HepG2 (cell line): ENCODE data around the gene TM4SF1. TPM values are rescaled to one million over a fixed set of nuclear protein-coding genes. Genes with fewer than 3 reads are reported as not detected.

Source experiments
- CHD2 ChIP-seq: IDR thresholded peaks from 2 replicates; pipeline ENCODE4 v1.6.1; 2011; ENCODE audit warnings: low read depth, low read length, improper control_type of control experiment
- FOXJ3 ChIP-seq: sonication (generic); formaldehyde crosslinking; IDR thresholded peaks from 2 replicates; pipeline ENCODE4 v1.4.0; 2020; ENCODE audit warnings: missing genetic modification reagents, mild to moderate bottlenecking, borderline replicate concordance
- GLI4 ChIP-seq: sonication (generic); formaldehyde crosslinking; IDR thresholded peaks from 2 replicates; pipeline ENCODE4 v1.5.1; 2020; ENCODE audit warnings: missing genetic modification reagents, mild to moderate bottlenecking, moderate library complexity, borderline replicate concordance
- HDAC2 ChIP-seq: sonication (generic); formaldehyde crosslinking; IDR thresholded peaks from 2 replicates; pipeline ENCODE4 v1.4.0; 2020; ENCODE audit warnings: missing genetic modification reagents
- HOXA5 ChIP-seq: sonication (generic); formaldehyde crosslinking; IDR thresholded peaks from 2 replicates; pipeline ENCODE4 v1.4.0; 2020; ENCODE audit warnings: missing genetic modification reagents
- HOXA9 ChIP-seq: sonication (generic); formaldehyde crosslinking; IDR thresholded peaks from 2 replicates; pipeline ENCODE4 v1.8.1; 2022; ENCODE audit warnings: missing genetic modification reagents, mild to moderate bottlenecking, moderate library complexity, borderline replicate concordance
- MXI1 ChIP-seq: IDR thresholded peaks from 3 replicates; pipeline ENCODE4 v1.6.1; 2012; ENCODE audit warnings: low read depth, low read length, inconsistent platforms, borderline replicate concordance
- RNF2 ChIP-seq: fragments of 450-650 bp; conservative IDR thresholded peaks from 2 replicates; pipeline ENCODE4 v1.6.1; 2016; ENCODE audit warnings: low read depth
- ZC3H13 ChIP-seq: sonication (generic); formaldehyde crosslinking; IDR thresholded peaks from 2 replicates; pipeline ENCODE4 v1.8.1; 2023; ENCODE audit warnings: mild to moderate bottlenecking, missing genetic modification reagents, moderate library complexity
- ZFP36L2 ChIP-seq: sonication (generic); formaldehyde crosslinking; IDR thresholded peaks from 2 replicates; pipeline ENCODE4 v1.4.0; 2020; ENCODE audit warnings: missing genetic modification reagents
- ZNF12 ChIP-seq: sonication (generic); formaldehyde crosslinking; IDR thresholded peaks from 2 replicates; pipeline ENCODE4 v1.5.0; 2020; ENCODE audit warnings: missing genetic modification reagents
- ZNF225 ChIP-seq: sonication (generic); formaldehyde crosslinking; IDR thresholded peaks from 2 replicates; pipeline ENCODE4 v1.4.0; 2020; ENCODE audit warnings: mild to moderate bottlenecking, missing genetic modification reagents
- ZNF292 ChIP-seq: sonication (generic); formaldehyde crosslinking; IDR thresholded peaks from 2 replicates; pipeline ENCODE4 v1.8.1; 2022; ENCODE audit warnings: mild to moderate bottlenecking, low read depth, missing genetic modification reagents, borderline replicate concordance
- ZNF382 ChIP-seq: sonication (generic); formaldehyde crosslinking; IDR thresholded peaks from 2 replicates; pipeline ENCODE4 v1.5.0; 2020; ENCODE audit warnings: missing genetic modification reagents, mild to moderate bottlenecking, borderline replicate concordance
- ZNF484 ChIP-seq: sonication (generic); formaldehyde crosslinking; IDR thresholded peaks from 2 replicates; pipeline ENCODE4 v1.5.1; 2020; ENCODE audit warnings: mild to moderate bottlenecking, low read depth, missing genetic modification reagents, borderline replicate concordance
- ZNF546 ChIP-seq: sonication (generic); formaldehyde crosslinking; conservative IDR thresholded peaks from 2 replicates; pipeline ENCODE4 v1.8.1; 2023; ENCODE audit warnings: mild to moderate bottlenecking, missing genetic modification reagents
- ZNF563 ChIP-seq: sonication (generic); formaldehyde crosslinking; IDR thresholded peaks from 2 replicates; pipeline ENCODE4 v1.8.0; 2022; ENCODE audit warnings: mild to moderate bottlenecking, moderate library complexity, missing genetic modification reagents
- polyA plus RNA-seq, 8 experiments: library from polyadenylated mRNA; depleted of rRNA in 3 of 8; stranded (reverse) in 7 of 8; unstranded in 1 of 8; fragments of >200 nt; fragmentation: Illumina TruSeq in 4 of 8; extraction: Trizol in 4 of 8; gene quantifications; 2 replicates each; pipeline versions ENCODE4 v1.2.1 to v1.2.3, GENCODE V29; 2011 to 2016; ENCODE audit warnings: low read depth in 4 of 8, missing spikeins in 1 of 8, mixed read lengths in 1 of 8; ENCODE audit not compliant: insufficient read depth in 1 of 8
- total RNA-seq, 5 experiments: library from RNA; depleted of rRNA; stranded (reverse); fragments of >200 nt; fragmentation: Illumina TruSeq; extraction: Trizol; gene quantifications; 2 replicates each; pipeline ENCODE4 v1.2.3, GENCODE V29; 2016; ENCODE audit warnings: low read depth in 1 of 5
- TF ChIP-seq, protein P1 (sequence below): sonication (generic); formaldehyde crosslinking; conservative IDR thresholded peaks from 2 replicates; pipeline ENCODE4 v1.4.0; 2020; ENCODE audit warnings: missing genetic modification reagents
- TF ChIP-seq, protein P2 (sequence below): sonication (generic); formaldehyde crosslinking; IDR thresholded peaks from 2 replicates; pipeline ENCODE4 v1.4.0; 2020; ENCODE audit warnings: missing genetic modification reagents
- TF ChIP-seq, protein P3 (sequence below): sonication (generic); formaldehyde crosslinking; IDR thresholded peaks from 2 replicates; pipeline ENCODE4 v1.4.0; 2020; ENCODE audit warnings: missing genetic modification reagents, borderline replicate concordance
- TF ChIP-seq, protein P4 (sequence below): sonication (generic); formaldehyde crosslinking; IDR thresholded peaks from 2 replicates; pipeline ENCODE4 v1.4.0; 2020; ENCODE audit warnings: missing genetic modification reagents

TM4SF1 gene
- total and polyA plus RNA-seq, 2 of the 13 experiments (the other 11 are each of a cell fraction or from before 2014, with no cell fraction given), result 431 to 1,359 TPM

DNA sequence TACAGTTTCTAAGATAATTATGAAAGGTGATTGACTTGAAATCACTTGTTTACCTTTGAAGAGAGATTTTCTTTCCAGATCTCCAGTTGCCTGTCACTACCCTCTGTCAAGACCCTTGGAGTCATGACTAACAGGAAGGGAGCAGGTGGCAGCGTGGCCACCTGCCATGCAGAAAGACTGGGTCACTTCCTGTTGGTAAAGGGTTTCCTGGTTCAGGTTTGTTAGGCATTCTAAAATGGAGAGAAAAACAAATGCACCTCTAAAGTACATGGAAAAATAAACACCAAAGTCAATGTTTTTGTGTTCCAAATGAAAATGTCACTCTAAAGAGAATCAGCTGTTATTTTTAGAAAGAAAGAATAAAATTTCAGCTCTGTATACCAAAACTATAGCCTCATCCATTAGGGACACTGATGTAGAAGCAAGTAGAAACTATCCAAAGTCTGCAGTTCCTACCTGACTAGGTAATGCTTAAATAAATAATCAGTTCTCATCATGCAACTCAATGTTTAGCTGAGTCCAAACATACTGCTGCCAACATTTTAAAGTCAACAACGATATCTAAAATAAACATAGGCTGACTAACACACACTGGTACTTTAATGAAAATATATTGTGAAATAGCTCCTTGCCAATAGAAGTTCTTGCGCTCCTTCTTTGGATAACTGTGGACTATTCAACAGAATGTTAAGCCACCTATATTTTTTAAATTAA is 23.9 kb upstream of the TM4SF1 start (continued):
- TF ChIP-seq ZNF484 (CRISPR knock-in tag) (no peak), ZFP36L2 (CRISPR knock-in tag) (no peak), ZNF546 (CRISPR knock-in tag) (no peak), RNF2 (no peak), ZNF225 (no peak), HDAC2 (peak; percentile 92), FOXJ3 (CRISPR knock-in tag) (peak; percentile 100), ZNF12 (no peak), ZNF292 (CRISPR knock-in tag) (peak; percentile 74; the same call in 1 of the 2 replicates), GLI4 (CRISPR knock-in tag) (no peak), MXI1 (peak; percentile 33; the same call in 1 of the 3 replicates), HOXA5 (CRISPR knock-in tag) (peak; percentile 69; the same call in 1 of the 2 replicates), ZC3H13 (CRISPR knock-in tag) (no peak), HOXA9 (CRISPR knock-in tag) (no peak), ZNF563 (CRISPR knock-in tag) (no peak), ZNF382 (no peak), CHD2 (no peak)
- TF ChIP-seq, protein P1, sequence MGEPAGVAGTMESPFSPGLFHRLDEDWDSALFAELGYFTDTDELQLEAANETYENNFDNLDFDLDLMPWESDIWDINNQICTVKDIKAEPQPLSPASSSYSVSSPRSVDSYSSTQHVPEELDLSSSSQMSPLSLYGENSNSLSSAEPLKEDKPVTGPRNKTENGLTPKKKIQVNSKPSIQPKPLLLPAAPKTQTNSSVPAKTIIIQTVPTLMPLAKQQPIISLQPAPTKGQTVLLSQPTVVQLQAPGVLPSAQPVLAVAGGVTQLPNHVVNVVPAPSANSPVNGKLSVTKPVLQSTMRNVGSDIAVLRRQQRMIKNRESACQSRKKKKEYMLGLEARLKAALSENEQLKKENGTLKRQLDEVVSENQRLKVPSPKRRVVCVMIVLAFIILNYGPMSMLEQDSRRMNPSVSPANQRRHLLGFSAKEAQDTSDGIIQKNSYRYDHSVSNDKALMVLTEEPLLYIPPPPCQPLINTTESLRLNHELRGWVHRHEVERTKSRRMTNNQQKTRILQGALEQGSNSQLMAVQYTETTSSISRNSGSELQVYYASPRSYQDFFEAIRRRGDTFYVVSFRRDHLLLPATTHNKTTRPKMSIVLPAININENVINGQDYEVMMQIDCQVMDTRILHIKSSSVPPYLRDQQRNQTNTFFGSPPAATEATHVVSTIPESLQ, result no peak
- TF ChIP-seq, protein P2, sequence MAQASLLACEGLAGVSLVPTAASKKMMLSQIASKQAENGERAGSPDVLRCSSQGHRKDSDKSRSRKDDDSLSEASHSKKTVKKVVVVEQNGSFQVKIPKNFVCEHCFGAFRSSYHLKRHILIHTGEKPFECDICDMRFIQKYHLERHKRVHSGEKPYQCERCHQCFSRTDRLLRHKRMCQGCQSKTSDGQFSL (CRISPR knock-in tag), result no peak
- TF ChIP-seq, protein P3, sequence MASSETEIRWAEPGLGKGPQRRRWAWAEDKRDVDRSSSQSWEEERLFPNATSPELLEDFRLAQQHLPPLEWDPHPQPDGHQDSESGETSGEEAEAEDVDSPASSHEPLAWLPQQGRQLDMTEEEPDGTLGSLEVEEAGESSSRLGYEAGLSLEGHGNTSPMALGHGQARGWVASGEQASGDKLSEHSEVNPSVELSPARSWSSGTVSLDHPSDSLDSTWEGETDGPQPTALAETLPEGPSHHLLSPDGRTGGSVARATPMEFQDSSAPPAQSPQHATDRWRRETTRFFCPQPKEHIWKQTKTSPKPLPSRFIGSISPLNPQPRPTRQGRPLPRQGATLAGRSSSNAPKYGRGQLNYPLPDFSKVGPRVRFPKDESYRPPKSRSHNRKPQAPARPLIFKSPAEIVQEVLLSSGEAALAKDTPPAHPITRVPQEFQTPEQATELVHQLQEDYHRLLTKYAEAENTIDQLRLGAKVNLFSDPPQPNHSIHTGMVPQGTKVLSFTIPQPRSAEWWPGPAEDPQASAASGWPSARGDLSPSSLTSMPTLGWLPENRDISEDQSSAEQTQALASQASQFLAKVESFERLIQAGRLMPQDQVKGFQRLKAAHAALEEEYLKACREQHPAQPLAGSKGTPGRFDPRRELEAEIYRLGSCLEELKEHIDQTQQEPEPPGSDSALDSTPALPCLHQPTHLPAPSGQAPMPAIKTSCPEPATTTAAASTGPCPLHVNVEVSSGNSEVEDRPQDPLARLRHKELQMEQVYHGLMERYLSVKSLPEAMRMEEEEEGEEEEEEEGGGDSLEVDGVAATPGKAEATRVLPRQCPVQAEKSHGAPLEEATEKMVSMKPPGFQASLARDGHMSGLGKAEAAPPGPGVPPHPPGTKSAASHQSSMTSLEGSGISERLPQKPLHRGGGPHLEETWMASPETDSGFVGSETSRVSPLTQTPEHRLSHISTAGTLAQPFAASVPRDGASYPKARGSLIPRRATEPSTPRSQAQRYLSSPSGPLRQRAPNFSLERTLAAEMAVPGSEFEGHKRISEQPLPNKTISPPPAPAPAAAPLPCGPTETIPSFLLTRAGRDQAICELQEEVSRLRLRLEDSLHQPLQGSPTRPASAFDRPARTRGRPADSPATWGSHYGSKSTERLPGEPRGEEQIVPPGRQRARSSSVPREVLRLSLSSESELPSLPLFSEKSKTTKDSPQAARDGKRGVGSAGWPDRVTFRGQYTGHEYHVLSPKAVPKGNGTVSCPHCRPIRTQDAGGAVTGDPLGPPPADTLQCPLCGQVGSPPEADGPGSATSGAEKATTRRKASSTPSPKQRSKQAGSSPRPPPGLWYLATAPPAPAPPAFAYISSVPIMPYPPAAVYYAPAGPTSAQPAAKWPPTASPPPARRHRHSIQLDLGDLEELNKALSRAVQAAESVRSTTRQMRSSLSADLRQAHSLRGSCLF, result no peak
- TF ChIP-seq, protein P4, sequence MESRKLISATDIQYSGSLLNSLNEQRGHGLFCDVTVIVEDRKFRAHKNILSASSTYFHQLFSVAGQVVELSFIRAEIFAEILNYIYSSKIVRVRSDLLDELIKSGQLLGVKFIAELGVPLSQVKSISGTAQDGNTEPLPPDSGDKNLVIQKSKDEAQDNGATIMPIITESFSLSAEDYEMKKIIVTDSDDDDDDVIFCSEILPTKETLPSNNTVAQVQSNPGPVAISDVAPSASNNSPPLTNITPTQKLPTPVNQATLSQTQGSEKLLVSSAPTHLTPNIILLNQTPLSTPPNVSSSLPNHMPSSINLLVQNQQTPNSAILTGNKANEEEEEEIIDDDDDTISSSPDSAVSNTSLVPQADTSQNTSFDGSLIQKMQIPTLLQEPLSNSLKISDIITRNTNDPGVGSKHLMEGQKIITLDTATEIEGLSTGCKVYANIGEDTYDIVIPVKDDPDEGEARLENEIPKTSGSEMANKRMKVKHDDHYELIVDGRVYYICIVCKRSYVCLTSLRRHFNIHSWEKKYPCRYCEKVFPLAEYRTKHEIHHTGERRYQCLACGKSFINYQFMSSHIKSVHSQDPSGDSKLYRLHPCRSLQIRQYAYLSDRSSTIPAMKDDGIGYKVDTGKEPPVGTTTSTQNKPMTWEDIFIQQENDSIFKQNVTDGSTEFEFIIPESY, result no peak
